ENCODE results near the gene GOLGA6A.
"Not testable (repeated sequence)": the region's sequence is repeated elsewhere in the genome, so short reads cannot be mapped to it uniquely, and the experiment has no call there.

The GOLGA6A gene

GRCh38 chr15:74082450-74082849, at the start of gene GOLGA6A:
Gene GOLGA6A, minus strand, starts transcription at chr15:74082550. Its CDS starts 41 bp downstream, at chr15:74082509.
- not testable (repeated sequence) for DNase-seq

- no peak for DNase-seq
Measured at GRCh38 chr15:74131628-74132413, 49.5 kb upstream of the GOLGA6A start.

- no peak for DNase-seq
Measured at GRCh38 chr15:74130849-74131627, 48.7 kb upstream of the GOLGA6A start.

GRCh38 chr15:74130155-74130848, 48.0 kb upstream of the GOLGA6A start, which contains the start of gene ISLR2:
Gene ISLR2, plus strand, starts transcription at chr15:74130586. Its CDS starts 2,169 bp downstream, at chr15:74132755.
- DNase-seq, result no peak

DNA sequence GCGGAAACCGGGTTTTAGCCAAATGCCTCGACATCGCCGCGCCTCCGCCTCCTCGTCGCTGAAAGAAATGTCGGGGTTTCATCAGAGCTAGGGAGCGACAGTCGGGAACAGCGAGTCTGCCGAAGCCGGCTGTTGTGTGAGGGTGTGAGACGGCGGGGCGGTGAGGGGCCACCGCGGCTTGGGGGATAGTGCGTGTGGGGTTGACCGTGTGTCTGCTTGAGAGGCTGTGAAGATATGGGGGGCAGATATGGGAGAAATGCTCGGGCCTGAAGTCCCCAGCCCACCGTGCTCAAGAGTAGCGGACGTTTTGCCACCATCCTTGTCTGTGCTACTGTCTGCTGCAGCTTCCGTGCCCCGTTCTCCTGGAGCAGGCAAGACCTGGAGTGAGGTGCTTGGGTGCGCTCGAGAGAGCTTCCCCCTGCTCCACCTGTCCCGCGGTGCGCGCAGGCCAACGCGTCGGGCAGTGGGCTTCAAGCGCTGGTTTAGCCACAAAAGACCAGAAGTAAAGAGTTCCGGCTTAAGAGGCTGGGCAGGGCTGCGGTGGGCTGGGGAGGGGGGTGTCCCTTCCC, 47.3 kb upstream of the GOLGA6A start:
- no peak for DNase-seq

GRCh38 chr15:74128785-74129585, 46.6 kb upstream of the GOLGA6A start:
- no peak for DNase-seq

- DNase-seq, result no peak
Measured at GRCh38 chr15:74127954-74128784, 45.8 kb upstream of the GOLGA6A start.

DNA sequence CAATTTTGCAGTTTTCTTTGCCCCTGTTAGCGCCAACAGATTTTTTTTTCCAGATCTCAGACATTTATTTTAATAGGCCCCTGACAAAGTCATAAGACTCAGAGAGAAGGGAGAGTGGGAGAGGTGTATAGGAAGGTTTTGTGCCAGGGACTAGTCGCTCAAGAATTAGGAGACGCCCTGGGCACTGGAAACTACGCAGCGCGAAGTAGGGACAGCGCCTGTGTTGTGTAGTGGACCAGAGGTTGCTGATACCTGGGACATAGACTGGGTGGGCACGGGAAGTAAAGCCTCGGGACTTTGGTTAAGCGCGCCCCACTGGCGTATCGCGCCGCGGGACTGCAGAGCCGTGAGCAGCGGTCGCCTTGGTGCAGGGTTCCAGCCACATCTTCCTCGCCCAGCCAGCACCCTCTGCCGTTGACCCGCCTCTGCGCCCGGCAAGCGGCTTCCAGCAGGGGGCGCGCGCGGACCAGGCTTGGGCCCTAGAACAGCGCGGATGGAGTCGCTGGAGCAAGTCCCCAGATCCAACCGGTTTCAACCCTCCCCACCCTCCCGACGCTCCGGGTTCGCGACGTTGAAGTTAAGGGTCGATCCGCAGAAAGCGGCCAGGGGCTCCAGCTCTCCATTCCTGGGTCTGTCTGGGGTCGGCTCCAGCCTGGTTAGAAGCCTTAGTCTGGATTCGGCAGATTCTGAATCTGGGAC, 45.1 kb upstream of the GOLGA6A start:
- peak; percentile 86 for DNase-seq

- no peak for DNase-seq
Measured at GRCh38 chr15:74124759-74125158, 42.4 kb upstream of the GOLGA6A start.

DNA sequence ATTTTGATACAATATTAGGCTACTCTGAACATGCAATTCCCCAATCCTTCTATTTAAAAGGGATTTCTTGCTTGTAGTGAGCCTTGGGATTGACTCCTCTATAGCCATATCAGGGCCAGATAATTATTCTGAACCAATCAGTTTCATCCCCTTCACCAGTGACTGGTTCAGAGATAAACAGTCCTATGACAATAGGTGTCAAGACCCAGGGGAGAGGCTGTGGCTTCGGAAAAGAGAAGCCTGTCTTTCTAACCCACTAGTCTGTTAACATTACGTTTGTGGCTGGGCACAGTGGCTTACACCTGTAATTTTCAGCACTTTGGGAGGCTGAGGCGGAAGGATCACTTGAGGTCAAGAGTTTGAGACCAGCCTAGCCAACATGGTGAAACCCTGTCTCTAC, 41.8 kb upstream of the GOLGA6A start:
- no peak for DNase-seq

GRCh38 chr15:74123658-74124057, 41.3 kb upstream of the GOLGA6A start:
- DNase-seq, result no peak

- DNase-seq, result no peak
Measured at GRCh38 chr15:74123131-74123429, 40.7 kb upstream of the GOLGA6A start.

- DNase-seq, result no peak
Measured at GRCh38 chr15:74122403-74123130, 40.2 kb upstream of the GOLGA6A start.

DNA sequence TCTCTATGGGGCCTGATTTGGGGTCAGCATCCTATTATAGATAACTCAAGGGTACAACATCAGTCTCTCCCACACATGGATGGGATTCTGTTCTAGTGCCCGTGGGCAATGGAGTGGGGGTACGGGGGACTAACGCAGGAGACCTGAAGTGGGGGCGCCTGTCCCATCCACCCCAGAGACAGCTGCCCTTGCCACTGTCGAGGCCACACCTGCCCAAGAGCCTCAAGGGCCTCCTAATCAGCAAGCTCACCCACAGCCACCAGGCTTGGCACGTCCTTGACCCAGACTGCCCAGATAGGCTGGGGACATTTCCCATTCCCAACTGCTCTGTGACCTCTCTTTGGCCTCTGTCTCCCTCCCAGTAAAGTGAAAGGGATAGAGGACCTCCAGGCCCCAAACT, 39.5 kb upstream of the GOLGA6A start:
- no peak for DNase-seq

DNA sequence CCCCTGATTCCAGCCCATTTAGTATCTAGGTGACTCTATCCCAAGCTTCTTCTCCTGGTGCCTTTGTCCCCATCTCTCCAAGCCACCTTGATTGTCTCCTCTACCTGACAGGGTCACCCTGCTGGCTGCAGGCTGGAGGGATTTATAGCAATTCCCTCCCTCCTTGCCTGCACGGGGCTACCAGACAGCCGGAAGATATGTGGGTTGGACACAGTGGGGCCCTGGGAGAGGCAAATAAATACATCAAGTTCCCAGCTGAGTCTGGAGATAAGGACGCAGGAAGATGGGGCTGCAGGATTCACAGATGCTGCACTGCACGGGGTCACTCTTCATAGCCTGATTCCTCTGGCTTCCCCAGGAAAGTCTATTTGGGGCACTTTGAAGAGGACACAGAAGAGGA, 38.7 kb upstream of the GOLGA6A start:
- no peak for DNase-seq

GRCh38 chr15:74120426-74120825, 38.1 kb upstream of the GOLGA6A start:
- no peak for DNase-seq

DNA sequence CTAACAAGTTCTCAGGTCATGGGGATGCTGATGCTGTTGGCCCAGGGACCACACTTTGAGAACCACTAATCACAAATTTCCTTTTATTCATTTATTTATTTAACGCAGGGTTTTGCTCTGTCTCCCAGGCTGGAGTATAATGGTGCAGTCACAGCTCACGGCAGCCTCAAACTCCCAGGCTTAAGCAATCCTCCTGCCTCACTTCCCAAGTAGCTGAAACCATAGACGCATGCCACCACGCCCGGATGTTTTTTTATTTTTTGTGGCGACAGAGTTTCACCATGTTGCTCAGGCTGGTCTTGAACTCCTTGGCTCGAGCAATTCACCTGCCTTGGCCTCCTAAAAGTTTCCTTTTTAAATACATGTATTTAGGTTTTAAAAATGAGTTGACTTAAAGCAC, 27.4 kb upstream of the GOLGA6A start:
- no peak for DNase-seq

DNA sequence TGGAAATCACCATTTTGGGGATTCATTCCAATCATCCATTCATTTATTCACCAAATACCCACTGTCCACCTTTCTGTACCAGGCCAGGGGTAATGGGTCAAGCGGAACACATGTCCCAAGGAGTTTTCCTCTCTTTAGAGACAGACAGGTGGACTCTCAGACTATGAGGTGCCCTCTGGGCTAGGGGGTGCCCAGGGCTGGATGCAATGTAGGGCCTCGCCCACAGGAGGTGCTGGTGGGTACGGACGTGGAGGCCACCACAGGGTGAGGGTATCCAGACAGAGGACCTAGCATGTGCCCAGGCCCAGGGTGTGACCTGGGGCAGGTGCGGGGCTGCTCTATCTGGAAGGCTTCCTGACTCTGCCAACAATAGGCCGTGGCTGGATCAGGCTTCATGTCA, 26.3 kb upstream of the GOLGA6A start:
- DNase-seq, result not testable (repeated sequence)

- DNase-seq, result no peak
Measured at GRCh38 chr15:74108111-74108510, 25.8 kb upstream of the GOLGA6A start.

Measured in NCI-H1694 (cell line).